ENCODE measurements around the gene SFXN4. TPM values are rescaled to one million over a fixed set of nuclear protein-coding genes. Genes with fewer than 3 reads are reported as not detected.
A peak's percentile ranks its signal among the peaks of the same experiment; 100 is the strongest.

Gene SFXN4
- total and polyA plus RNA-seq, 9 of the 15 experiments (the other 6 are each of a cell fraction or from before 2014, with no cell fraction given): 40.1 to 97.8 (median 54.5) TPM

- TF ChIP-seq MYC (IDR thresholded peaks at IDR 0.05; ENCODE audit: low read depth, low read length) (peak; percentile 53; the same call in 1 of the 2 replicates), MYC (CRISPR knock-in tag; IDR thresholded peaks at IDR 0.05; ENCODE audit: borderline replicate concordance, low read depth) (no peak), TRIM24 (IDR thresholded peaks at IDR 0.05) (peak in 1 of 2 experiments; percentile 36; a peak in 1 of 4 replicates), CBX2 (IDR thresholded peaks at IDR 0.05; ENCODE audit: insufficient read depth, low read length, poor library complexity, severe bottlenecking) (no peak), TBP (optimal IDR thresholded peaks at IDR 0.05; ENCODE audit: low read depth, low read length) (peak; percentile 20), SOX6 (IDR thresholded peaks at IDR 0.05) (peak; percentile 50), FOXJ2 (tag; IDR thresholded peaks at IDR 0.05) (no peak), TCF3 (CRISPR knock-in tag; IDR thresholded peaks at IDR 0.05) (peak; percentile 62; the same call in 1 of the 2 replicates), CBFA2T3 (IDR thresholded peaks at IDR 0.05) (peak; percentile 65), HINFP (tag; conservative IDR thresholded peaks at IDR 0.05; ENCODE audit: low read depth) (no peak), GATA2 (CRISPR knock-in tag; IDR thresholded peaks at IDR 0.05) (0 out of 2 replicates have a peak, but pooled peaks have one; percentile 32), FOSL1 (tag; conservative IDR thresholded peaks at IDR 0.05) (peak; percentile 45), CEBPG (CRISPR knock-in tag; IDR thresholded peaks at IDR 0.05) (peak; percentile 91), CEBPG (tag; conservative IDR thresholded peaks at IDR 0.05 in 1 of 2, IDR thresholded peaks at IDR 0.05 in 1 of 2) (peak; percentile 30 to 40; a peak in 1 of 4 replicates), TCF7 (IDR thresholded peaks at IDR 0.05; ENCODE audit: borderline replicate concordance) (no peak), ATF7 (IDR thresholded peaks at IDR 0.05) (peak; percentile 85), CREM (IDR thresholded peaks at IDR 0.05; ENCODE audit: low read depth) (peak; percentile 87), RNF2 (IDR thresholded peaks at IDR 0.05) (0 out of 2 replicates have a peak, but pooled peaks have one; percentile 45), ETV5 (CRISPR knock-in tag; IDR thresholded peaks at IDR 0.05; ENCODE audit: low read depth) (no peak), STAT5A (IDR thresholded peaks at IDR 0.05; ENCODE audit: borderline replicate concordance, low read length) (peak; percentile 61), ATF1 (CRISPR knock-in tag; IDR thresholded peaks at IDR 0.05) (no peak), ATF1 (tag; IDR thresholded peaks at IDR 0.05) (peak; percentile 91)
- TF ChIP-seq, protein P1, sequence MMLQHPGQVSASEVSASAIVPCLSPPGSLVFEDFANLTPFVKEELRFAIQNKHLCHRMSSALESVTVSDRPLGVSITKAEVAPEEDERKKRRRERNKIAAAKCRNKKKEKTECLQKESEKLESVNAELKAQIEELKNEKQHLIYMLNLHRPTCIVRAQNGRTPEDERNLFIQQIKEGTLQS (IDR thresholded peaks at IDR 0.05): peak; percentile 85
- TF ChIP-seq, protein P1 (CRISPR knock-in tag; conservative IDR thresholded peaks at IDR 0.05): no peak
- TF ChIP-seq, protein P2, sequence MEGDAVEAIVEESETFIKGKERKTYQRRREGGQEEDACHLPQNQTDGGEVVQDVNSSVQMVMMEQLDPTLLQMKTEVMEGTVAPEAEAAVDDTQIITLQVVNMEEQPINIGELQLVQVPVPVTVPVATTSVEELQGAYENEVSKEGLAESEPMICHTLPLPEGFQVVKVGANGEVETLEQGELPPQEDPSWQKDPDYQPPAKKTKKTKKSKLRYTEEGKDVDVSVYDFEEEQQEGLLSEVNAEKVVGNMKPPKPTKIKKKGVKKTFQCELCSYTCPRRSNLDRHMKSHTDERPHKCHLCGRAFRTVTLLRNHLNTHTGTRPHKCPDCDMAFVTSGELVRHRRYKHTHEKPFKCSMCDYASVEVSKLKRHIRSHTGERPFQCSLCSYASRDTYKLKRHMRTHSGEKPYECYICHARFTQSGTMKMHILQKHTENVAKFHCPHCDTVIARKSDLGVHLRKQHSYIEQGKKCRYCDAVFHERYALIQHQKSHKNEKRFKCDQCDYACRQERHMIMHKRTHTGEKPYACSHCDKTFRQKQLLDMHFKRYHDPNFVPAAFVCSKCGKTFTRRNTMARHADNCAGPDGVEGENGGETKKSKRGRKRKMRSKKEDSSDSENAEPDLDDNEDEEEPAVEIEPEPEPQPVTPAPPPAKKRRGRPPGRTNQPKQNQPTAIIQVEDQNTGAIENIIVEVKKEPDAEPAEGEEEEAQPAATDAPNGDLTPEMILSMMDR (IDR thresholded peaks at IDR 0.05 in 2 of 3, conservative IDR thresholded peaks at IDR 0.05 in 1 of 3; ENCODE audit: insufficient read depth in 2 of 3, low read depth in 1 of 3, low read length in 3 of 3): peak in 1 of 3 experiments; percentile 9; a peak in 1 of 6 replicates
- TF ChIP-seq, protein P3, sequence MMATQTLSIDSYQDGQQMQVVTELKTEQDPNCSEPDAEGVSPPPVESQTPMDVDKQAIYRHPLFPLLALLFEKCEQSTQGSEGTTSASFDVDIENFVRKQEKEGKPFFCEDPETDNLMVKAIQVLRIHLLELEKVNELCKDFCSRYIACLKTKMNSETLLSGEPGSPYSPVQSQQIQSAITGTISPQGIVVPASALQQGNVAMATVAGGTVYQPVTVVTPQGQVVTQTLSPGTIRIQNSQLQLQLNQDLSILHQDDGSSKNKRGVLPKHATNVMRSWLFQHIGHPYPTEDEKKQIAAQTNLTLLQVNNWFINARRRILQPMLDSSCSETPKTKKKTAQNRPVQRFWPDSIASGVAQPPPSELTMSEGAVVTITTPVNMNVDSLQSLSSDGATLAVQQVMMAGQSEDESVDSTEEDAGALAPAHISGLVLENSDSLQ (IDR thresholded peaks at IDR 0.05): peak; percentile 90
These were observed 3.6 kb downstream of the SFXN4 start (continued) for GRCh38 chr10:119161680-119162451.
